ENCODE data around the gene ZNF212.
"Not testable (repeated sequence)": the region's sequence is repeated elsewhere in the genome, so short reads cannot be mapped to it uniquely, and the experiment has no call there.

ZNF212 gene

DNA sequence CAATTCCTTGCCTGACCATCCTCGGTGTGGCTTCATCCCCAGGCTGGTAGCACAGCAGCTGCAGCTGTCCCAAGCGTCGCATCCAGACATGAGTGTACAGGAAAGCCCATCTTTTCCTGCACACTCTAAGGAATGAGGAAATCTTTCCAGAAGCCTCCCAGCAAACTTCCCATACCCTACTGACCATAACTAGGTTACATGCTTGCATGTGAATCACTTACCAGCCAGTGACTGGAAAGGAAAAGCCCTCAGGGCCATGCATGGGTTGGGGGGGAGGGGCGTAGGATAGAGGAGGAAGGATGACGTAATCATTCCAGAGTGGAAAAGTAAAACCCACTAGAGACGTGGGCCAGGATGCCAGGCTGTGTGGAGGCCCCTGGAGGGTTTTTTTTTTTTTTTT lies 18.9 kb upstream of the ZNF212 start:
- DNase-seq (ENCODE audit: low read depth) = peak; percentile 87
- no peak overlapping the region for H3K4me3 ChIP-seq (ENCODE audit: low read length)
- TF ChIP-seq, protein P1, sequence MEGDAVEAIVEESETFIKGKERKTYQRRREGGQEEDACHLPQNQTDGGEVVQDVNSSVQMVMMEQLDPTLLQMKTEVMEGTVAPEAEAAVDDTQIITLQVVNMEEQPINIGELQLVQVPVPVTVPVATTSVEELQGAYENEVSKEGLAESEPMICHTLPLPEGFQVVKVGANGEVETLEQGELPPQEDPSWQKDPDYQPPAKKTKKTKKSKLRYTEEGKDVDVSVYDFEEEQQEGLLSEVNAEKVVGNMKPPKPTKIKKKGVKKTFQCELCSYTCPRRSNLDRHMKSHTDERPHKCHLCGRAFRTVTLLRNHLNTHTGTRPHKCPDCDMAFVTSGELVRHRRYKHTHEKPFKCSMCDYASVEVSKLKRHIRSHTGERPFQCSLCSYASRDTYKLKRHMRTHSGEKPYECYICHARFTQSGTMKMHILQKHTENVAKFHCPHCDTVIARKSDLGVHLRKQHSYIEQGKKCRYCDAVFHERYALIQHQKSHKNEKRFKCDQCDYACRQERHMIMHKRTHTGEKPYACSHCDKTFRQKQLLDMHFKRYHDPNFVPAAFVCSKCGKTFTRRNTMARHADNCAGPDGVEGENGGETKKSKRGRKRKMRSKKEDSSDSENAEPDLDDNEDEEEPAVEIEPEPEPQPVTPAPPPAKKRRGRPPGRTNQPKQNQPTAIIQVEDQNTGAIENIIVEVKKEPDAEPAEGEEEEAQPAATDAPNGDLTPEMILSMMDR (IDR thresholded peaks at IDR 0.05; ENCODE audit: insufficient read depth, low read depth, low read length, missing control alignments) = no peak

GRCh38 chr7:149223176-149223575 lies 16.3 kb upstream of the ZNF212 start:
- TF ChIP-seq, protein P1 (IDR thresholded peaks at IDR 0.05; ENCODE audit: insufficient read depth, low read depth, low read length, missing control alignments) = no peak
- no peak overlapping the region for H3K4me3 ChIP-seq (ENCODE audit: low read length)

GRCh38 chr7:149223761-149224160 lies 15.7 kb upstream of the ZNF212 start:
- DNase-seq (ENCODE audit: low read depth) = no peak
- no peak overlapping the region for H3K4me3 ChIP-seq (ENCODE audit: low read length)
- TF ChIP-seq, protein P1 (IDR thresholded peaks at IDR 0.05; ENCODE audit: insufficient read depth, low read depth, low read length, missing control alignments) = no peak

More at GRCh38 chr7:149223176-149223575, 16.3 kb upstream of the ZNF212 start:
- DNase-seq (ENCODE audit: low read depth) = no peak

DNA sequence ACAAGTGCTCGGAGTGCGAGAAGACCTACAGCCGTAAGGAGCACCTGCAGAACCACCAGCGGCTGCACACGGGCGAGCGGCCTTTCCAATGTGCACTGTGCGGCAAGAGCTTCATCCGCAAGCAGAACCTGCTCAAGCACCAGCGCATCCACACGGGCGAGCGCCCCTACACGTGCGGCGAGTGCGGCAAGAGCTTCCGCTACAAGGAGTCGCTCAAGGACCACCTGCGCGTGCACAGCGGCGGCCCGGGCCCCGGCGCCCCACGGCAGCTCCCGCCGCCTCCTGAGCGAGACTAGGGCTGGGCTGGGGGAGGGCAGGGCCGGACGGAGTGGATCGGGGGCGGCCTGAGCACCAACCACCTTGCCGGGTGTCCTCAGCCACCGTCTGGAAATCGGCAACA lies 15.1 kb upstream of the ZNF212 start:
- H3K4me3 ChIP-seq (ENCODE audit: low read length) = no peak overlapping the region
- DNase-seq (ENCODE audit: low read depth) = no peak
- TF ChIP-seq, protein P1 (IDR thresholded peaks at IDR 0.05; ENCODE audit: insufficient read depth, low read depth, low read length, missing control alignments) = no peak

- TF ChIP-seq, protein P1 (IDR thresholded peaks at IDR 0.05; ENCODE audit: insufficient read depth, low read depth, low read length, missing control alignments) = no peak
- no peak overlapping the region for H3K4me3 ChIP-seq (ENCODE audit: low read length)
- no peak for DNase-seq (ENCODE audit: low read depth)
Measured at GRCh38 chr7:149225106-149225505, 14.3 kb upstream of the ZNF212 start.

DNA sequence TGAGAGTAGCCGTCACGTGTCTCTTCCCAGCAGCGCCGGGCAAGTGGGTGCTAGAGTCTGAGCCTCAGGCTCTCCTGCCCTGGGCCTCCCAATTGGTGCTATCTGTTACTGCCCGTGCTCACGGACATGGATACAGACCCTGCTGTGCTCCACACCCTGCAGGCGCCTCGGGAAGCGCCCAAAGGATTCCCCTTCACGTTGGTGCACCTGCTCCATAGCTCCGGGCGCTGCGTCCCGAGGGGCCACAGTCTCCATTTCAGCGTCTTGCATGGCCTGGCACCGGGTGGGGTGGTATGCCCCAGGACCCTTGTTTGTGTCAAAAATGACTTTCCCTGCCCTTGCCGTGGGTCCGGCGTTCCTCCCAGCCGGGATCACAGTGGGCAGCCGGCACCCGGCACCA lies 13.8 kb upstream of the ZNF212 start:
- no peak for DNase-seq (ENCODE audit: low read depth)
- no peak overlapping the region for H3K4me3 ChIP-seq (ENCODE audit: low read length)
- TF ChIP-seq, protein P1 (IDR thresholded peaks at IDR 0.05; ENCODE audit: insufficient read depth, low read depth, low read length, missing control alignments) = no peak

GRCh38 chr7:149226366-149226765 lies 13.1 kb upstream of the ZNF212 start:
- H3K4me3 ChIP-seq (ENCODE audit: low read length); DNase-seq (ENCODE audit: low read depth): not testable (repeated sequence)
